Measurements from ENCODE around the gene ERC2.

The ERC2 gene

GRCh38 chr3:56398659-56399058 is 69.6 kb downstream of the ERC2 start:
- H3K27ac ChIP-seq (ENCODE audit: low read depth, low read length) = no peak overlapping the region
- no peaks in the 10 kb centered on the region for H3K36me3 ChIP-seq (ENCODE audit: low read length)
- H2AFZ ChIP-seq (ENCODE audit: low read depth, low read length, severe bottlenecking) = no peak overlapping the region
- no peaks in the 10 kb centered on the region for H3K9me3 ChIP-seq (ENCODE audit: insufficient read depth, low read length)
- H3K4me2 ChIP-seq (ENCODE audit: low read depth, low read length, poor library complexity, severe bottlenecking) = no peak overlapping the region
- TF ChIP-seq EZH2phosphoT487 (conservative IDR thresholded peaks at IDR 0.05; ENCODE audit: low read length) (no peak), CTCF (IDR thresholded peaks at IDR 0.05; ENCODE audit: insufficient read depth, low read length, poor library complexity, severe bottlenecking) (no peak)
- no peaks in the 10 kb centered on the region for H3K79me2 ChIP-seq (ENCODE audit: insufficient read depth, low read length)
- no peaks in the 10 kb centered on the region; the same call in 1 of the 2 replicates for H3K9me2 ChIP-seq (replicated peaks; ENCODE audit: insufficient read depth, low read length)
- no peaks in the 10 kb centered on the region for H3K27me3 ChIP-seq (ENCODE audit: low read length)
- H3K9ac ChIP-seq (ENCODE audit: low read length) = no peak overlapping the region
- H3K4me3 ChIP-seq (ENCODE audit: insufficient read depth, low read length, poor library complexity, severe bottlenecking) = no peak overlapping the region
- H4K20me1 ChIP-seq (ENCODE audit: low read depth, low read length) = no peaks in the 10 kb centered on the region
- no peaks in the 10 kb centered on the region for H3F3A ChIP-seq (ENCODE audit: insufficient read depth)

GRCh38 chr3:56397798-56398197 is 70.5 kb downstream of the ERC2 start:
- Histone ChIP-seq H3F3A (ENCODE audit: insufficient read depth) (no peaks in the 10 kb centered on the region), H3K9me3 (ENCODE audit: insufficient read depth, low read length) (no peaks in the 10 kb centered on the region), H3K27ac (ENCODE audit: low read depth, low read length) (no peak overlapping the region), H3K9ac (ENCODE audit: low read length) (no peak overlapping the region), H3K79me2 (ENCODE audit: insufficient read depth, low read length) (no peaks in the 10 kb centered on the region), H4K20me1 (ENCODE audit: low read depth, low read length) (no peaks in the 10 kb centered on the region), H2AFZ (ENCODE audit: low read depth, low read length, severe bottlenecking) (no peak overlapping the region), H3K27me3 (ENCODE audit: low read length) (no peaks in the 10 kb centered on the region), H3K4me3 (ENCODE audit: insufficient read depth, low read length, poor library complexity, severe bottlenecking) (no peak overlapping the region), H3K36me3 (ENCODE audit: low read length) (no peaks in the 10 kb centered on the region), H3K9me2 (replicated peaks; ENCODE audit: insufficient read depth, low read length) (no peaks in the 10 kb centered on the region; the same call in 1 of the 2 replicates), H3K4me2 (ENCODE audit: low read depth, low read length, poor library complexity, severe bottlenecking) (no peak overlapping the region)
- TF ChIP-seq EZH2phosphoT487 (conservative IDR thresholded peaks at IDR 0.05; ENCODE audit: low read length) = no peak

GRCh38 chr3:56389183-56389830 is 79.0 kb downstream of the ERC2 start:
- Histone ChIP-seq H3F3A (ENCODE audit: insufficient read depth) (no peaks in the 10 kb centered on the region), H3K9me3 (ENCODE audit: insufficient read depth, low read length) (no peaks in the 10 kb centered on the region), H3K27me3 (ENCODE audit: low read length) (no peaks in the 10 kb centered on the region), H3K9ac (ENCODE audit: low read length) (no peak overlapping the region), H2AFZ (ENCODE audit: low read depth, low read length, severe bottlenecking) (no peak overlapping the region), H3K36me3 (ENCODE audit: low read length) (no peaks in the 10 kb centered on the region), H3K9me2 (replicated peaks; ENCODE audit: insufficient read depth, low read length) (no peaks in the 10 kb centered on the region), H4K20me1 (ENCODE audit: low read depth, low read length) (no peaks in the 10 kb centered on the region), H3K27ac (ENCODE audit: low read depth, low read length) (no peak overlapping the region), H3K79me2 (ENCODE audit: insufficient read depth, low read length) (no peaks in the 10 kb centered on the region), H3K4me2 (ENCODE audit: low read depth, low read length, poor library complexity, severe bottlenecking) (no peak overlapping the region), H3K4me3 (ENCODE audit: insufficient read depth, low read length, poor library complexity, severe bottlenecking) (no peak overlapping the region)
- TF ChIP-seq EZH2phosphoT487 (conservative IDR thresholded peaks at IDR 0.05; ENCODE audit: low read length) (no peak), CTCF (IDR thresholded peaks at IDR 0.05; ENCODE audit: insufficient read depth, low read length, poor library complexity, severe bottlenecking) (no peak)

GRCh38 chr3:56383092-56383491 is 85.2 kb downstream of the ERC2 start:
- Histone ChIP-seq H3F3A (ENCODE audit: insufficient read depth) (no peaks in the 10 kb centered on the region), H3K9me2 (replicated peaks; ENCODE audit: insufficient read depth, low read length) (no peaks in the 10 kb centered on the region), H4K20me1 (ENCODE audit: low read depth, low read length) (no peaks in the 10 kb centered on the region), H2AFZ (ENCODE audit: low read depth, low read length, severe bottlenecking) (no peak overlapping the region), H3K4me2 (ENCODE audit: low read depth, low read length, poor library complexity, severe bottlenecking) (no peak overlapping the region), H3K27me3 (ENCODE audit: low read length) (no peaks in the 10 kb centered on the region), H3K27ac (ENCODE audit: low read depth, low read length) (no peak overlapping the region), H3K79me2 (ENCODE audit: insufficient read depth, low read length) (no peaks in the 10 kb centered on the region), H3K9me3 (ENCODE audit: insufficient read depth, low read length) (no peaks in the 10 kb centered on the region), H3K9ac (ENCODE audit: low read length) (no peak overlapping the region), H3K4me3 (ENCODE audit: insufficient read depth, low read length, poor library complexity, severe bottlenecking) (no peak overlapping the region), H3K36me3 (ENCODE audit: low read length) (no peaks in the 10 kb centered on the region)
- TF ChIP-seq EZH2phosphoT487 (conservative IDR thresholded peaks at IDR 0.05; ENCODE audit: low read length) (no peak), CTCF (IDR thresholded peaks at IDR 0.05; ENCODE audit: insufficient read depth, low read length, poor library complexity, severe bottlenecking) (no peak)

Data from SU-DHL-6 (cell line).